NCI-H2029 (cell line): ENCODE measurements around the gene RPLP2.

Experiments used
- DNase-seq: peaks from one replicate; lab custom pipeline; 2025; lab: John Stamatoyannopoulos, UW

Gene RPLP2

DNA sequence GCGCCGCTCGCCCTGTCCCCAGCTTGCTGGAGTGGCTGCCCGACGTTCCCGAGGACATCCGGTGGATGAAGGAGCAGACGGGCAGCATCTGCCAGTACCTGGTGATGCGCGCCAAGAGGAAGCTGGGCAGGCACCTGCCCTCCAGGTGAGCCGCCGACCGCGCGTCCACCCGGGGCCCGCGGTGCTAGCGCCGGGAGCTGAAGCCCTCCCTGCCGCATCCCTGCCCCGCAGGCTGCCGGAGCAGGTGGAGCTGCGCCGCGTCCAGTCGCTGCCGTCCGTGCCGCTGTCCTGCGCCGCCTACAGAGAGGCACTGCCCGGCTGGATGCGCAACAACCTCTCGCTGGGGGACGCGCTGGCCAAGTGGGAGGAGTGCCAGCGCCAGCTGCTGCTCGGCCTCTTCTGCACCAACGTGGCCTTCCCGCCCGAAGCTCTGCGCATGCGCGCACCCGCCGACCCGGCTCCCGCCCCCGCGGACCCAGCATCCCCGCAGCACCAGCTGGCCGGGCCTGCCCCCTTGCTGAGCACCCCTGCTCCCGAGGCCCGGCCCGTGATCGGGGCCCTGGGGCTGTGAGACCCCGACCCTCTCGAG, 14.6 kb downstream of the RPLP2 start:
- DNase-seq: peak; percentile 91

DNA sequence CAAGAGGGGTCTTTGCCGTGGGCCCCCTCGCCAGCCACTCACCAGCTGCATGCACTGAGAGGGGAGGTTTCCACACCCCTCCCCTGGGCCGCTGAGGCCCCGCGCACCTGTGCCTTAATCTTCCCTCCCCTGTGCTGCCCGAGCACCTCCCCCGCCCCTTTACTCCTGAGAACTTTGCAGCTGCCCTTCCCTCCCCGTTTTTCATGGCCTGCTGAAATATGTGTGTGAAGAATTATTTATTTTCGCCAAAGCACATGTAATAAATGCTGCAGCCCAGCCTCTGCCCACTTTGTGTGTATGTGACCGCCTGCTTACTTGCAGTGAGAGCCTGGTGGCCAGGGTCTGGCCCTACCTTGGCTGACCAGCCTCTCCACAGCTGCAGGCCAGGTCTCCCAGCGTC, 15.2 kb downstream of the RPLP2 start:
- no peak for DNase-seq

DNA sequence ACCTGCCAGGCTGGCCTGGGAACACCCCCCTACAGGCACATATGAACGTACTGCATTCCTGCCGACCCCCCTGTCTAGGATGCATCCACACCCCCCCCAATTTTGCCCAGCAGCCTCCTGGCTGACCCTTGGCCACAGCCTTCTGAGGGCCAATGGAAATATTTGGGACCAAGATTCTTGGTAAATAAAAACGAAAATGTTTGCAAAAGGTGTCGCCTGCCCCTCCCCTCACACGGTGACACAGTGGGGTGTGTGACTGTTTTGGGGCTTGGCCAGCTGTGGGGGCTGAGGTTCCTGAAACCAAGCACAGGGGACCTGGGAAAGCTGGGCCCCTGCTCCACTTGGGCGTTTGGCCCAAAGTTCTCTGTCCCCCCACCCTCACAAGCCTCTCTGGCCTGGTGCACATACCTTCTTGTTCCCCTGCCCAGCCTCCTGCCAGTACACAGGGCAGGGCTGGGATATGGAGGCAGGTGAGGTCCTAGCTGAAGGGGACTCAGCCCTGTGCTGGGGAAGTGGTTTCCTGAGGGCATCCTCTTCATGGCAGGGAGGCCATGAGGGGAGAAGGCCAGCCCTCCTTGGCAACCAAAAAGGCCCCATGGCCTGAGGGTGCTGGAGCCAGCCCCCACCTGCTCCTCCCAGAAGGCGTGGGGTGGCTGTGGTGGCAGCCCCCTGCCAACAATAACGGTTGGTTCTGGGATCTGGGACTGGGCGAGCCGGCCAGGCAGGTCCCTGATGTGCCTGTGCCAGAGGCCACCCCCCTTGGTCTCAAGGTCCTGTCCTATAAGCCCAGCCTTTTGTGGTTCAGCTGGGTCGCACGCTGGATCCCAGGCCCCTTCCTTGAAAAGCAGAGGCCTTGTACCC, 15.8 kb downstream of the RPLP2 start:
- no peak for DNase-seq

DNA sequence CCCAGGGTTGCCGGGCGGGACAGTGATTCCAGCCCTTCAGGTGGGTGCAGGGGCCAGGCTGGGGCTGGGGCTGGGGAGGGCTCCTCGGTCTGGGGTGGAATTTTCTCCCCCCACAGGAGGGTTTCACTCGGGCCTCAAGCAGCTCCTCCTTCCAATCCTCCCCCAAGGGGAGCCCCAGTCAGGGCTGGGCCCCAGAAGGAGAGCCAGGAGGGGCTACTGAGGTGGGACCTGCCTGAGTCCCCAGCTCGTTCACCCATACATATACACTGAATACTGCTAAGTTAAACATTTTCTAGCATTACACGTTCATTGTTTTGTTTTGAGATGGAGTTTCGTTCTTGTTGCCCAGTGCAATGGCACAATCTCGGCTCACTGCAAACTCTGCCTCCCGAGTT, 16.5 kb downstream of the RPLP2 start:
- DNase-seq: no peak

DNA sequence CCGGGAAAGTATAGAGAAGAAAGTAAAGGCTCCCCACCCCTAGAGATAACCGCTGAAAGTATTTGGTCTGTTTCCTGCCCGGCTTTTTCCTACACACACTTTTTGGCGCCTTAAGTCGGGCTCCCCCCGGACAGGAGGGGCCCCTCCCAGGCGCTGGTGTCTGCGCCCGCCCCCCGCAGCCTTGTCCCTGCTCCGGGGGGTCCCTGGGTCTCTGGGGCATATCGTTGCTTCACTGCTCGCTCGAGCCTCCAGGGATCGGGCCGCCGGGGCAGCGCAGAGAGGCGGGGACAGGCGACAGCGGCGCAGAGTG, 17.0 kb downstream of the RPLP2 start:
- DNase-seq: no peak

DNA sequence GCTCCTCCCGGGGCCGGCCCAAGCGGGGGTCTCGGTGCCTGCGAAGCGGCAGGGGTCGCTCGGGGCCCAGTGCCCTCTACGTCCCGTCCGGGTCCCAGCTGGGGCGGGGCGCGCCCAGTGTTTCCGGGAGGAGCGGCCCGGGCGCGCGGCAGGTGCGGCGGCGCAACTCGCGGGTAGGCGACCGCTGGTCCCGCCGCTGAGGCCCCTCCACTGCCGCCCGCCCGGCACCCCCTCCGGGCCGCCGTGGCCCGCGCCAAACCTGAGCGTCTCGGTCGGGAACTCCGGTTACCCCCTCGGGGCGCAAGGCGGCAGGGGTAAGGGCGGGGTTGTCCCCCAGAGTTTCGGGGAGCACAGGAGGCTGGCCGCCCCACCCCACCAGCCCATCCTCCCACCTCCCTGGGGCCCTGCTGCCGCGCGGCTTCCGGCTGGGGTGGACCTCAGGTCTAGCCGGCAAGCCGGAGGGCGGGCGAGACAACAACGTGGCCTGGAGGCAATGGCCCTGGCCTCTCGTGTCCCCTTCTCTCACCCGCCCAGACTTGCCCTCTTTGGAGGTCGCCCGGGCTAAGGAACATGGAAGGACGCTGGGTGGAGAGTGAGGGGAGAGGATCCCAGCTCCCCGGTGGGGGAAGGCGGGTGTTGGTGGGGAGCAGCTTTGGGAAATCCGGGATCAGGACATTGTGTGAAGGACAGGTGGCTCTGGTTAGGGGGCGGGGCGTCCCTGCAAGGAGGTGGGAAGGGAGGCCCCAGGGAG, 17.6 kb downstream of the RPLP2 start:
- DNase-seq: no peak

DNA sequence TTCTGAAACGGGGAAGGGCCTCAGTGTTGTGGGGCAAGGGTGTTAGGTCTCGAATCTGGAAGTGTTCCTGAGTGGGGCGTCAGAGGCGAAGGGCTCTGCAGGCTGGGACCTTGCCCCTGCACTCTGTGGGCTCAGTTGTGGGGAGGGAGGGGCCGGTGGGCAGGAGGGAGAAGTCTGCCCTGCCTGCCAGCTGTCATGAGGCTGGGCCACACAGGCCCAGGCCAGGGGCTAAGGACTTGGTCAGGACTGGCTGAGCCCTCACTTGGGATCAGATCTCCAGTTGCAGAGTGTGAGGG, 18.1 kb downstream of the RPLP2 start, which contains the start of gene CRACR2B:
TSS of gene CRACR2B (plus strand) at position 23 of the 296 bp plus-strand sequence. CDS start 689 bp downstream, outside the sequence.
- DNase-seq: no peak

DNA sequence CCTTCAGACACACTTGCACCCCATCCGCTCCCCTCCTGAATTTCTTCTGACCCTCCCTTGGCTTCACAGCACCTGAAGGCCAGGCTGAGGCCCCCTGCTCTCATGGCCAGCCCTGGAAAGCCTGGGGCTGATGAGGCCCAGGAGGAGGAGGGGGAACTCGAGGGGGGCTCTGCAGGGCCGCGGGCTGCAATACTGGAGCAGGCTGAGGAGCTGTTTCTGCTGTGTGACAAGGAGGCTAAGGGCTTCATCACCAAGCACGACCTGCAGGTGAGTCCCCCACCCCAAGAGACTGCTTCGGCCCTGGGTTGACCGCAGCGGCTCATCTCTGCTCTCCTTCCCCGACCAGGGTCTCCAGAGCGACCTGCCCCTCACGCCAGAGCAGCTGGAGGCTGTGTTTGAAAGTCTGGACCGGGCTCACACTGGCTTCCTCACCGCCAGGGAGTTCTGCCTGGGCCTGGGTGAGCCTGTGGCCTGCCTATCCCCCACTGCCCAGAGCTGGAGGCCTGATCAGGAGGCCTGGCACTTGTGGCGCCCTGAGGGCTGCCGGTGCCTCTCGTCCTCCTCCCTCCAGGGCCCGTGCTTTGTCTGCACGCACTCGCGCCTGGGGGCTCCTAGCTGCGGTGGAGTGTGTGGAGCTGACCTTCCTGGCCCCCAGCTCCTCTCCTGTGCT, 18.9 kb downstream of the RPLP2 start:
- DNase-seq: no peak

DNA sequence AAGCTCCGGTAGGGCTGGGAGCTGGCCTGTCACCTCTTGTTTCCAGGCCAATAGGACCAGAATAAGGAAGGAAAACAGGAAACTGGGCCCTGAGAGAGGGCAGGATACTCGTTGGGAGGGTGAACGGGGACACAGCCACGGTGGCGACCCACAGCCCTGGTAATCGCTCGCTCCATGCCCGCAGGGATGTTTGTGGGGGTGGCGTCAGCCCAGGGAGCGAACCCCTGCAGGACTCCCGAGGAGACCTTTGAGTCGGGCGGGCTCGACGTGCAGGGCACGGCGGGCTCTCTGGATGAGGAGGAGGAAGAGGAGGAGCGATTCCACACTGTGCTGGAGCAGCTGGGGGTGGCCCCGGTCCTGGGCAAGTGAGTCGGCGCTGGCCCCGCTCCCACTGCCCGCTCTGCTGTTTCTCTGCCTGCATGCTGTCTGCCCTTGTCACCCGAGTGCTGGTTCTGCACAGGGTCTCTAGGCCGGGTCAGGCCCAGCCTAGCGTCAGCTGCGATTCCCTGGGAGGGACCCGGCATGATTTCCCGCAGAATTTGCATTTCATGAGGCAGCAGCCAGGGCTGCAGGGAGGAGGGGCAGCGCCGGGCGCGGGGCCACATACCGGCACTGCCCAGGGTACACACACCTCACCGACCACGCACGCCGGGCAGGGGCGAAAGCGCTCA, 19.5 kb downstream of the RPLP2 start:
- DNase-seq: no peak

DNA sequence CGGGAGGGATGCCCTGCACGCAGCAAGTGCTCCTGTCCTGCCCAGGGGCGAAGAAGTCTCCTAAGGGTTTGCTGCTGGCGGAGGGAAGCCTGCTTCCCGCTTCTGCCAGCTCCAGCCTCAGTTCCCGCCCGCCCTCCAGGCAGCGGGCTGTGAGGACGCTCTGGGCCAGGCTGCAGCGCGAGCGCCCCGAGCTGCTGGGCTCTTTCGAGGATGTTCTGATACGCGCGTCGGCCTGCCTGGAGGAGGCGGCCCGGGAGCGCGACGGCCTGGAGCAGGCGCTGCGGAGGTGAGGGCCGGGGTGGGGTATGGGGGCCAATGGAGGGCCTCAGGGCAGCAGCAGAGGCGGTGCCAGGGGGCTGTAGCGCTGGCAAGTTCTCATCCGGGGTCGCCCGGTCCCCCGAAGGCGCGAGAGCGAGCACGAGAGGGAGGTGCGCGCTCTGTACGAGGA, 20.1 kb downstream of the RPLP2 start:
- DNase-seq: no peak

DNA sequence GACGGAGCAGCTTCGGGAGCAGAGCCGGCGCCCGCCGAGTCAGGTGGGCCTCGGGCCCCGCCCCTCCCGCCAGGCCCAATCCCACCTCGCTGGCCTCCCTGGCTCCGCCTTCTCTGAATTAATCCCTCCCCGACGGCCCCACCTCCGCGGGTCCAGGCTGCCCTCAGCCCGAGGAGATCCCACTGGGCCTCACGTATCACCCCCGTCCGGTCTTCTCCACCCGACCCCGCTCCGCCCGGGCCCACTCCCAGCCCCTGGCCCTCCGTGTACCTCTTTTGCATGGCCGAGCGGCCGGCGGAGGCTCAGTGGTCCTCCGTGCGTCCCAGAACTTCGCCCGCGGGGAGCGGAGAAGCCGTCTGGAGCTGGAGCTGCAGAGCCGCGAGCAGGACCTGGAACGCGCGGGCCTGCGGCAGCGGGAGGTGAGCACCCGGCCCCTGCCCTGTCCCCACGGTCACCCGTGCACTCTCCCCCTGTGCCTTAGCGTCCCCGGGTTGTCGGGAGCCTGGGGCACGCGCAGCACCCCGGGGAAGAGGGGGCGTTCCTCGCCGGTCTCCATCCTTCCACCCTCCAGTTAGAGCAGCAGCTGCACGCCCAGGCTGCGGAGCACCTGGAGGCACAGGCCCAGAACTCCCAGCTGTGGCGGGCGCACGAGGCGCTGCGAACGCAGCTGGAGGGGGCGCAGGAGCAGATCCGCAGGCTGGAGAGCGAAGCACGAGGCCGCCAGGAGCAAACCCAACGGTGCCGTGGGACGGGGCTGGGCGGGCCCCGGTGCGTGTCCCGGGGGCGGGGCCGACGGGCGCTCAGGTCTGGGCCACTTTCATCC, 20.7 kb downstream of the RPLP2 start:
- DNase-seq: peak; percentile 72

DNA sequence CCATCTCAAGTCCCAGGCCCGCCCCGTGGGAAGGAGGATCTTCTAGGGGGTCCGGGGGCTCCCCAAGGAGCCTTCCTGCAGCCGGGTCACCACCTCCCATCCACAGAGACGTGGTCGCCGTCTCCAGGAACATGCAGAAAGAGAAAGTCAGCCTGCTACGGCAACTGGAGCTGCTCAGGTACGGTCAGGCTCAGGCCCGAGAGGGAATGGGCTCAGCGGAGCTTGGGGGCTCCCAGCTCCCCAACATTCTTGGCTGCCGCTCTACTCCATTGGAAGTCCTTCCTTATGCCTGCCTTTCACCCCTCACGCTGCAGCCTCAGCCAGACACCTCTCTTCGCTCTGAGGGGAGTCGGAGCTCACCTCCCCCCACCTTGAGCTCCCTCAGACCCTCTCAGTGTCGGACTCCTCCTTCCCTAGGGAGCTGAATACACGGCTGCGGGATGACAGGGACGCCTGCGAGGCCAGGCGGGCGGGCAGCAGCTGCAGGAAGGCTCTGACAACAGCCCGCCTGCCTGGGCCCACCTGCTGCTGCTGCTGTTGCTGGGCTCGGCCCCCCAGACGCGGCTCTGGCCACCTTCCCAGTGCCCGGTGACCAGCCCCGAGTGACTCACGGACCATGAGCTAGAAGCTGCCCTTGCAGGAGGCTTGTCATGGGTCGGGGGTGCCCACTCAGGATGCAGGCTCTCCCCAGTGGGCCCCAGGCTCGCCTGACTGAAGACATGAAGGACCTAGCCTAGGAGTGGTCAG, 21.5 kb downstream of the RPLP2 start:
- DNase-seq: no peak

DNA sequence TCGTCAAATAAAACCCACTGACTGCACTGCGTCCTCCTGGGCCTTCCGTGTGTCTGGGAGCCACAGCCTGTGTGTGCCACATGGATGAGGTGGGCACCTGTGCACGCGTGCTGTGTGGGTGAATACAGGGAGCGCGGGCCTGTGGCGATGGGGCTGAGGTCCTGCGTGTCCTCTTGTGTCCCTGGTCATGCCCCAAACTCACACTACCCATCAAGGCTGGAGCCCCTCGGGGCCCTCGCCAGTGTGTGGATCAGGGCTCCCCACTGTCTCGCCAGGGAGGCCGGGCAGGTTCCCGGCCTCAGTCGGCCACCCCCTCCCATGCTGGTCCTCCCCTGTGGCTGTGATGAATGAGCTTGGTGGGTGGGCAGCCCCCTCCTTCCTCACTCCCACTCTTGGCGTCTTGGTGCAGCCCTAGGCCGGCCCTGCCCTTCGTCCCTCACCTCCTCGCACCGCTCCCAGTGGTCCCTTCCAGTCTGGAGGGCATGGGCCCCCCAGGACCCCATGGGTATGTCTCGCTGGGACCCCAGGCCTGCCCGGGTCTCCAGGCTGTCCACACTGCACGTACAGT, 22.3 kb downstream of the RPLP2 start:
- no peak for DNase-seq

DNA sequence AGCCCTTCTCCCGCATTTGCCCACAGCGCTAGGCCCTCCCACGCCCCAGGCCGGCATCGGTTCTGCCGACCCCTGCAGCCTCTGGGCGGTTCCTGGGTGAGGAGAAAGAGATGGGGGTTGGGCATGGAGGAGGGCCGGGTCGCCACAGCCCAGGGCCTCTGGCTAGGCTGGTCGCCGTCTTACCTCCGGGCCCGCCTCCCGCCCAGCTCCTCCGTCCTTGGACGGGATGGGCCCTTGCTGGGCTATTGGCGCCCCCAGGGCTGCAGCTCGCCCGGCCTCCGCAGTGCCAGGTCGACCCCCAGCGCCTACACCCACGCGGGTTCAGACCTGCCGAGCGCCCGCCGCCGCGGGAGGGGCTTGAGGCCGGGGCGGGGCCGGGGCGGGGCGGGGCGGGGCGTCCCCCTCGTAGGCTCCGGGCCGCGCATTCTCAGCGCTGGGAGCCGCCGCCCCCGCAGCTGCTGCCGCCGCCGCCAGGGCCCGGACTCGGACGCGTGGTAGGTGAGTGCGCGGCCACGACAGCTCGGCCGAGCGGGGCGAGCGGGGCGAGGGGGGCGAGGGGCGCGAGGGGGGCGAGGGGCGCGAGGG, 22.9 kb downstream of the RPLP2 start, which contains the start of gene CD151:
TSS of gene CD151 (plus strand) at position 424 of the 585 bp plus-strand sequence. CDS start 3,118 bp downstream, outside the sequence.
- no peak for DNase-seq

DNA sequence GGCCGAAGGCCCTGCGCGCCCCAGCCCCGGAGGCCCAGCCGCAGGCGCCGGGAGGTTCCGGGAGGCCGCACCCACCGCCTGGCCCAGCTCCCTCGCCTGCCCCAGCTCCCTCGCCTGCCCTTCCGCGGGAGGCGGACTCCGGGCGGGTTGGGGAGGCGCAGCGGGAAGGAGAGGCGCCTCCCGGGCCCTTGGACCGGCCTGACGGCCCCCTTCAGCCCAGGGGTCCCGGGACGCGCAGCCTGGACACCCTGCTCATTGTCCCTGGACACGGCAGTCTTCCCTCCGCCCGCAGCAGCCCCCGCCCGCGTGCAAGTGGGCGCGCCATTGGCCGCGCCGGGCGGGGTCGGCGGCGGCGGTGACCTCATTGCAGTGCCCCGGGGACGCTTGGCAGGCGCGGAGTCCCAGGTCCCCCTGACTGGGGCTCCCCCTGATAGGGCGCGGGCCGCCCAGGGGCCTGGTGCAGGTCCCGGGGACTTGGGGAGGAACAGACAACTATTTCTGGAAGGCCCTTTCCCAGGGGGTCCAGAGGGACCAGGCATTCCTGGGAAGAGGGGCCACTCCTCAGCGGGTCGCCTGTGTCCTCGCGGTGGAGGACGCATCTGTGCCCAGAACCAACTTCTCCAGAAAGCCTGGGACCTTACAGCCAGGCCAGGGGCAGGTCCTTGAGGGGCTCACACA, 23.5 kb downstream of the RPLP2 start:
- no peak for DNase-seq

DNA sequence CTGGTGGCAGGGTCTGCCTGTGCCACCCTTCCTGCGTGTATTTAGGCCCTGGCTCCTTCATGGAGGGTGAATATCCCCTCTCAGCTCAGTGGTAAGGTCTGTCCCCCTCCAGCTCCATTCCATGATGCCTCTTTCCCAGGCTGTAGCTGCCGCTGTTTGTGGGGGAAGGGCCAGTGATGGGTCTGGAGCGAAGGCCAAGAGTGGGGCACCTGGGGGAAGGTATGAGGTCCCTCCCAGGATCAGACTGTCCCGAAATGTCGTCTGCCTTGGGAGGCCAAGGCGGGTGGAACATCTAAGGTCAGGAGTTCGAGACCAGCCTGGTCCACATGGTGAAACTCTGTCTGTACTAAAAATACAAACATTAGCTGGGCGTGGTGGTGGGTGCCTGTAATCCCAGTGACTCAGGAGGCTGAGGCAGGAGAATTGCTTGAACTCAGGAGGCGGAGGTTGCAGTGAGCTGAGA, 24.1 kb downstream of the RPLP2 start:
- no peak for DNase-seq

DNA sequence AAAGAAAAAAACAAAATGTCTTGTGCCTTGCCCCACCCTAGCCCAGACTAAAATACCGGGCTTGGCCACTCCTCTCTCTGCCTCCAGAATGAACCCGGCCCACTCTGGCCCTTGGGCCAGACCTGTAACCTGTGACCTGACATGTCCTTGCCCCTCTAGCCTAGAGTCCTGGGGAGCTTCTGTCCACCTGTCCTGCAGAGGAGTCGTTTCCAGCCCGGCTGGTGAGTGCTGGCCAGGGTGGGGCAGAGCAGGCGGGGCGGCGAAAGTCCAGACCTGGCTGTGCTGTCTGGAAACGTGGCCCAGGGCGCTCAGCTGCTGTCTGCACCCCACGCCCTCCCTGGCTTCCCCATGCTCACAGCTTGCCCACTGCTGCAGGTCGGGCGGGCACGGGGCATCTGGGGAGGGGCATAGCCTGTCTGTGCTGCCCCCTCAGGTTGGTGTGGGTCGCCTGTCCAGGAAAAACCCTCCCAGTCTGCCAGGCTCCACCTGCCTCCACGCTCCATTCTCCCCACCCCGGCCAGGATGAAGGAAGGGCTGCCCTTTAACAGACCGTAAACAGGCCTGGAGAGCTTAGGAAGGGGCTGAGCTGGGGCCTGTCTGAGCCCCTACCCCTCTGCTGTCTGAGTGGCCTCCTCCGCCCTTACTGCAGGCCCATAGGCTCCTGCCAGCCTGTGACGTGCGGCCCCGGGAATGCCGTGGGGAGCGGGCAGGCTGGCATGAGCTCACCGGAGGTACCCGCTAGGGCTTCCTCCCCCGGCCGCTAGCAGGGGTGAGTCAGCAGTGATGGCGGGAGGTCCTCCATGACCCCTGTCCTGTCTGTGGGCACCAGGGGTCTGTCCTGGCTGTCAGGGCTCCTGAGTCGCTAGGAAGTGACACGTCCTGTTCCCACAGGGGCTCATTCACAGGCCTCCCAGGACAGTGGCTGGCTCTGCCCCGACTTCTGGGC, 24.9 kb downstream of the RPLP2 start:
- DNase-seq: no peak

DNA sequence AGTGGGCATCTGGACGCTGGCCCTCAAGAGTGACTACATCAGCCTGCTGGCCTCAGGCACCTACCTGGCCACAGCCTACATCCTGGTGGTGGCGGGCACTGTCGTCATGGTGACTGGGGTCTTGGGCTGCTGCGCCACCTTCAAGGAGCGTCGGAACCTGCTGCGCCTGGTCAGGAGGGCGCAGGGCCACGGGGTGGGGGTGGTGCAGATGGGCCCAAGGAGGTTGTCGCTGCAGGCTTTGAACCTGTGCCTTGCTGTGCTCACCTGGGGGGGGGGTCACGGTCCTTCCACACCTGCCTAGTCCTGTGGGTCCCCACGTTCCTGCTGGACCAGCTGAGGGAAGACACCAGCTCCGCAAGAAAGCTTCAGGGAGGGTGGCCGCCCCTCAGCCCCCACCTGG, 26.5 kb downstream of the RPLP2 start:
- DNase-seq: no peak
